Esophagus squamous epithelium (tissue), 5 donors: ENCODE results near the gene TMOD4. TPM values are rescaled to one million over a fixed set of nuclear protein-coding genes. Genes with fewer than 3 reads are reported as not detected.
"Not testable (repeated sequence)": the region's sequence is repeated elsewhere in the genome, so short reads cannot be mapped to it uniquely, and the experiment has no call there.

ENCODE experiments used
- DNase-seq: peaks from one replicate; lab custom pipeline; 2025; lab: John Stamatoyannopoulos, UW
- H3K27ac ChIP-seq, 4 donors: fragments of 200-600 bp; sonication (generic); one replicate each; pipeline ENCODE4 v1.5.1; 2016 to 2019; ENCODE audit warnings: mild to moderate bottlenecking in 1 of 4
- H3K27me3 ChIP-seq, 4 donors: fragments of 200-600 bp; sonication (generic); 1 replicate in 3 of 4; 2 replicates in 1 of 4; pipeline versions ENCODE4 v1.5.1 to v1.6.0; 2017 to 2021; ENCODE audit warnings: antibody characterized with exemption in 1 of 4
- H3K36me3 ChIP-seq, 3 donors: fragments of 200-600 bp; sonication (generic); one replicate each; pipeline ENCODE4 v1.5.1; 2016 to 2019
- H3K4me1 ChIP-seq, 3 donors: fragments of 200-600 bp; sonication (generic); one replicate each; pipeline ENCODE4 v1.5.1; 2017 to 2019
- H3K4me3 ChIP-seq, 4 donors: fragments of 200-600 bp; sonication (generic); 1 replicate in 3 of 4; 2 replicates in 1 of 4; pipeline ENCODE4 v1.5.1; 2016 to 2019; ENCODE audit warnings: mild to moderate bottlenecking in 2 of 4, moderate library complexity in 1 of 4
- H3K9me3 ChIP-seq, 3 donors: fragments of 200-600 bp; sonication (generic); one replicate each; pipeline ENCODE4 v1.5.1; 2016 to 2019
- POLR2A ChIP-seq, 4 donors: fragments of 450-650 bp; IDR thresholded peaks; one replicate each; pipeline ENCODE4 v1.6.1; 2017; ENCODE audit warnings: antibody characterized with exemption in 4 of 4, mild to moderate bottlenecking in 4 of 4, moderate library complexity in 3 of 4
- WGBS, 2 donors: methylation state at CpG; one replicate each; pipeline ENCODE4 v1.1.5; 2018; 5-methylcytosine and 5-hydroxymethylcytosine counted together
- intact Hi-C: fragments of 100-400 bp; cut with DNase I; formaldehyde crosslinking; loops from one replicate; pipeline ENCODE4 v1.15.0; 2022
- total RNA-seq, 4 donors: library from RNA; depleted of rRNA; stranded (reverse); fragments of >200 nt; gene quantifications; one replicate each; pipeline ENCODE4 v1.1.0, GENCODE V29; 2016
- TF ChIP-seq, protein P1 (sequence below), 6 experiments: fragments of 450-650 bp in 4 of 6; fragments of 200-600 bp in 2 of 6; sonication (generic) in 2 of 6; IDR thresholded peaks; one replicate each; pipeline ENCODE4 v1.5.1; 2016 to 2019; ENCODE audit warnings: antibody characterized with exemption in 6 of 6, mild to moderate bottlenecking in 4 of 6, moderate library complexity in 4 of 6
- donor health status: DM: yes; HTN: yes; CAD: no.

Gene TMOD4
- total RNA-seq, 4 donors from 2014 or later: not detected

DNA sequence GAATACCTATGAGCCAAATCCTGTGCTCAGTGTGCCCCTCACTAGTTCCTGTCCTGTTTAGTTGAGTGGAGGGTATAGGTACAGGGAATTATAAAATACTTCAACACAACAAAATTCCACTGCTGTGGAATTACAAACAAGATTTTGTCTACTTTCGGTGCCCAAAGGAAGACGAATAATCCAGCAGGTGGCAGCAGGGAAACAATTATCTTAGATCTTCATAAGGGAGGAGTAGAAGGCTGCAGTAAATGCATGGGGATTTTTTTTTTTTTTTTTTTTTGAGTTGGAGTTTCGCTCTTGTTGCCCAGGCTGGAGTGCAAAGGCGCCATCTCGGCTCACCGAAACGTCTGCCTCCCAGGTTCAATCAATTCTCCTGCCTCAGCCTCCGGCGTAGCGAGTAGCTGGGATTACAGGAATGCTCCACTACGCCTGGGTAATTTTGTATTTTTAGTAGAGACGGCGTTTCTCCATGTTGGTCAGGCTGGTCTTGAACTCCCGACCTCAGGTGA is 20.6 kb upstream of the TMOD4 start:
- intact Hi-C loops: loop anchor here (5.0 kb wide), 1 partner anchor 56 kb away; the partner anchor contains the start of gene PSMD4
- H3K36me3 ChIP-seq: no peaks in the 10 kb centered on the region
- WGBS, 2 donors: 23 to 31% methylated on average over 13 to 14 of the region's 14 CpGs
- no peaks in the 10 kb centered on the region for H3K9me3 ChIP-seq
- TF ChIP-seq POLR2A (IDR thresholded peaks at IDR 0.05): no peak
- TF ChIP-seq, protein P1, sequence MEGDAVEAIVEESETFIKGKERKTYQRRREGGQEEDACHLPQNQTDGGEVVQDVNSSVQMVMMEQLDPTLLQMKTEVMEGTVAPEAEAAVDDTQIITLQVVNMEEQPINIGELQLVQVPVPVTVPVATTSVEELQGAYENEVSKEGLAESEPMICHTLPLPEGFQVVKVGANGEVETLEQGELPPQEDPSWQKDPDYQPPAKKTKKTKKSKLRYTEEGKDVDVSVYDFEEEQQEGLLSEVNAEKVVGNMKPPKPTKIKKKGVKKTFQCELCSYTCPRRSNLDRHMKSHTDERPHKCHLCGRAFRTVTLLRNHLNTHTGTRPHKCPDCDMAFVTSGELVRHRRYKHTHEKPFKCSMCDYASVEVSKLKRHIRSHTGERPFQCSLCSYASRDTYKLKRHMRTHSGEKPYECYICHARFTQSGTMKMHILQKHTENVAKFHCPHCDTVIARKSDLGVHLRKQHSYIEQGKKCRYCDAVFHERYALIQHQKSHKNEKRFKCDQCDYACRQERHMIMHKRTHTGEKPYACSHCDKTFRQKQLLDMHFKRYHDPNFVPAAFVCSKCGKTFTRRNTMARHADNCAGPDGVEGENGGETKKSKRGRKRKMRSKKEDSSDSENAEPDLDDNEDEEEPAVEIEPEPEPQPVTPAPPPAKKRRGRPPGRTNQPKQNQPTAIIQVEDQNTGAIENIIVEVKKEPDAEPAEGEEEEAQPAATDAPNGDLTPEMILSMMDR (IDR thresholded peaks at IDR 0.05): peak in 5 of 6 experiments; percentile 48 to 68 (median 58)
- peak overlapping the region; percentile 85 to 97 (median 92) for H3K27ac ChIP-seq
- DNase-seq: no peak
- H3K27me3 ChIP-seq: no peaks in the 10 kb centered on the region
- H3K4me1 ChIP-seq: peaks cover 2 to 60% (median 23%) of the 10 kb centered on the region in 3 donors
- peak overlapping the region; percentile 14 to 55 (median 30) for H3K4me3 ChIP-seq

DNA sequence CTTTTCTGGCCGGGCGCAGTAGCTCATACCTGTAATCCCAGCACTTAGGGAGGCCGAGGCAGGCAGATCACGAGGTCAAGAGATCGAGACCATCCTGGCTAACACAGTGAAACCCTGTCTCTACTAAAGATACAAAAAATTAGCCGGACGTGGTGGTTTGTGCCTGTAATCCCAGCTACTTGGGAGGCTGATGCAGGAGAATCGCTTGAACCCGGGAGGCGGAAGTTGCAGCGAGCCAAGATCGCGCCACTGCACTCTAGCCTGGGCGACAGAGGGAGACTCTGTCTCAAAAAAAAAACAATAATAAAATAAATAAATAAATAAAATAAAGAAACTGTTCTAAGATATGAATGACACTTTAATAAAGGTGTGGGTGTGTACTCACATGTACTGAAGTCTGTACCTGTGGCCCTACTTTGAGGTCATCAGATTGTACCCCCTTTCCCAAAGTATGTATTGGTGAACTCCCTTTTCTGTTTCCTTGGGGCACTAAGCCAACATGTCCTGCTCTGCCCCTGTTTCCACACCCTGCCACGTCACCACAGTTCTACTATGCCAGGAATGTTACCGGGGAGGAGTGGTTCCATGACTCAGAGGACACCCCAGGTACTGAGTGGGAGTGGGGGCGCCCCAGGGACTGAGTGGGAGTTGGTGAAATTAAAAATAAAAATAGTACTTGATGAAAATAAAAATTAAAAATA is 19.3 kb upstream of the TMOD4 start:
- intact Hi-C loops: loop anchor here (5.0 kb wide), 1 partner anchor 57 kb away; the partner anchor contains the start of gene PSMD4
- not testable (repeated sequence) for H3K36me3 ChIP-seq, DNase-seq, H3K27me3 ChIP-seq, H3K9me3 ChIP-seq
- Histone ChIP-seq H3K4me1 (peaks cover 0 to 54% (median 16%) of the 10 kb centered on the region in 3 donors), H3K27ac (peak overlapping the region; percentile 85 to 97 (median 92)), H3K4me3 (peak overlapping the region; percentile 18 to 55 (median 30))
- 36 to 44% methylated on average over 14 to 17 of the region's 17 CpGs for WGBS, 2 donors

DNA sequence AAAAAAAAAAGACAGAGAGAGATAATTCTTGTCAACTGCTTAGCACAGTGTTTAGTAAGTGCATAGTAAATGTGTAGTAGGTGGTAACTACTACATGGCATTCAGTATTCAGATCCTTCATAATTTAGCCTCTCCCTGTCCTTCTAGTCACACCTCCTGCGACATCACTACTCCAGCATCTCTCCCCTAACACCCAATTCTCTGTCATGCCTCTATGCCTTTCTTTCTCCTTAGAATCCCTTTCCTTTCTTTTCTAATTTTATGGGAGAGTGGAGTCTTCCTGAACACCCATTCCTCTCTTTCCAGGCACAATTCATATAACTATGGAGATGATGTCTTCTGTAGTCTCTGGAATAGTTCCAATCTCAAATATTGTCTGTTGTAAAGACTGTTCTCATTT is 18.1 kb upstream of the TMOD4 start:
- Histone ChIP-seq H3K9me3 (no peaks in the 10 kb centered on the region), H3K27me3 (no peaks in the 10 kb centered on the region), H3K27ac (peak overlapping the region in 3 of 4 donors; percentile 88 to 97 (median 96)), H3K4me3 (no peak overlapping the region), H3K36me3 (no peaks in the 10 kb centered on the region), H3K4me1 (peaks cover 6 to 51% (median 20%) of the 10 kb centered on the region in 3 donors)
- intact Hi-C loops: no loop called here
- 79 to 83% methylated on average over 1 of the region's 1 CpG for WGBS, 2 donors
- TF ChIP-seq POLR2A (IDR thresholded peaks at IDR 0.05): no peak
- TF ChIP-seq, protein P1 (IDR thresholded peaks at IDR 0.05): no peak
- no peak for DNase-seq

DNA sequence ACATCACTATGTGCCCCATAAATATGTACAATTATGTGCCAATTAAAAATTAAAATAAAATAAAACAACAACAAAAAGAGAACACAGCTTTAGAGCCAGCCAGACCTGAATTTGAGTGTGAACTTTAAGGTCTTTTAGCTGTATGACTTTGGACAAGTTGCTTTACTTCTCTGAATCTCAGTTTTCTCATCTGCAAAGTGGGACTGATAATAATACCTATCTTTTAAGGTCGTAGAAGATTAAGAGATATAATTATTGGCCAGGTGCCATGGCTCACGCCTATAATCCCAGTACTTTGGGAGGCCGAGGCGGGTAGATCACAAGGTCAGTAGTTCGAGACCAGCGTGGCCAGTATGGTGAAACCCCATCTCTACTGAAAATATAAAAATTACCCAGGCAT is 17.5 kb upstream of the TMOD4 start:
- TF ChIP-seq POLR2A (IDR thresholded peaks at IDR 0.05): no peak
- TF ChIP-seq, protein P1 (IDR thresholded peaks at IDR 0.05): no peak
- H3K9me3 ChIP-seq: no peaks in the 10 kb centered on the region
- peaks cover 10 to 56% (median 25%) of the 10 kb centered on the region in 3 donors for H3K4me1 ChIP-seq
- H3K4me3 ChIP-seq: no peak overlapping the region
- no peaks in the 10 kb centered on the region for H3K36me3 ChIP-seq
- WGBS, 2 donors: 46 to 62% methylated on average over 6 of the region's 6 CpGs
- H3K27ac ChIP-seq: no peak overlapping the region
- no peaks in the 10 kb centered on the region for H3K27me3 ChIP-seq
- no peak for DNase-seq
- intact Hi-C loops: no loop called here

DNA sequence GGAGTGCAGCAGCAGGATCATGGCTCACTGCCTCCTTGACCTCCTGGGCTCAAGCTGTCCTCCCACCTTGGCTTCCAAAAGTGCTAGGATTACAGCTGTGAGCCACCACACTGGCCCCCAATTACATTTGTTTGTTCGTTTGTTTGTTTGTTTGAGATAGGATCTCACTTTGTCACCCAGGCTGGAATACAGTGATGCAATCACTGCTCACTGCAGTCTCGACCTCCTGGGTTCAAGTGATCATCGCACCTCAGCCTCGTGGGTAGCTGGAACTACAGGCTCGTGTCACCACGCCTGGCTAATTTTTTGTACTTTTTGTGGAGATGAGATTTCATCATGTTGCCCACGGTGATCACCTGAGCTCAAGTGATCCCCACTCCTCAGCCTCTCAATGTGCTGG is 16.3 kb upstream of the TMOD4 start:
- Histone ChIP-seq H3K4me3 (no peak overlapping the region), H3K36me3 (no peaks in the 10 kb centered on the region), H3K9me3 (no peaks in the 10 kb centered on the region), H3K4me1 (peaks cover 10 to 58% (median 33%) of the 10 kb centered on the region in 3 donors), H3K27me3 (no peaks in the 10 kb centered on the region), H3K27ac (no peak overlapping the region)
- no peak for TF ChIP-seq POLR2A (IDR thresholded peaks at IDR 0.05)
- TF ChIP-seq, protein P1 (IDR thresholded peaks at IDR 0.05): no peak
- intact Hi-C loops: no loop called here
- WGBS, 2 donors: 74 to 77% methylated on average over 7 of the region's 7 CpGs
- DNase-seq: no peak
